Esophagus (tissue), 2 donors: ENCODE data around the gene TRIP11. TPM values are rescaled to one million over a fixed set of nuclear protein-coding genes. Genes with fewer than 3 reads are reported as not detected.

Experiments used
- polyA plus RNA-seq, 2 donors: library from polyadenylated mRNA; stranded (reverse); fragments of 200-250 nt; gene quantifications; one replicate each; pipeline ENCODE4 v1.2.3, GENCODE V29; 2013
- donor health status: healthy with polysubstance abuse.
- donor health status: Bipolar disorder and iron deficiency.

Gene TRIP11
- polyA plus RNA-seq, 2 donors = 3.7 to 5.0 TPM

Other genes with a start within 250 kb of the TRIP11 start
- gene TC2N, start 172.5 kb downstream of the TRIP11 start, polyA plus RNA-seq = 10 to 100 TPM; 14.9 TPM
- 1 to 10 TPM; 3.3 to 9.7 TPM for gene FBLN5, start 92.4 kb downstream of the TRIP11 start, polyA plus RNA-seq
- 10 to 100 TPM; 12.0 to 12.7 TPM for gene ATXN3, start 66.5 kb upstream of the TRIP11 start, polyA plus RNA-seq
- gene NDUFB1, start 81.6 kb upstream of the TRIP11 start, polyA plus RNA-seq = 100 to 1,000 TPM; 433 to 754 TPM
- gene CPSF2, start 81.9 kb upstream of the TRIP11 start, polyA plus RNA-seq = 10 to 100 TPM in 1 of 2 donors, 1 to 10 TPM in 1; 5.5 to 12.5 TPM